NCI-H2227 treated with DMSO at 0.1 percent for 48 hours (cell line): Measurements from ENCODE around the gene CD300E.
"Not testable (repeated sequence)": the region's sequence is repeated elsewhere in the genome, so short reads cannot be mapped to it uniquely, and the experiment has no call there.

Source experiments
- DNase-seq: peaks from one replicate; lab custom pipeline; 2025; lab: John Stamatoyannopoulos, UW

Gene CD300E

GRCh38 chr17:74598346-74599022 is 25.1 kb downstream of the CD300E start:
- no peak for DNase-seq

GRCh38 chr17:74597069-74597790 is 26.3 kb downstream of the CD300E start:
- DNase-seq = no peak

- DNase-seq = no peak
Observed at GRCh38 chr17:74595037-74595750, 28.3 kb downstream of the CD300E start.

GRCh38 chr17:74592087-74592990 is 31.2 kb downstream of the CD300E start, which contains the start of gene CD300LD:
Gene CD300LD, minus strand, starts transcription at chr17:74592283. Its CDS starts 81 bp downstream, at chr17:74592202.
- DNase-seq = no peak

GRCh38 chr17:74591503-74591902 is 32.0 kb downstream of the CD300E start:
- no peak for DNase-seq

GRCh38 chr17:74585711-74586110 is 37.8 kb downstream of the CD300E start:
- no peak for DNase-seq

- no peak for DNase-seq
Observed at GRCh38 chr17:74584292-74585060, 39.1 kb downstream of the CD300E start.

GRCh38 chr17:74582633-74583032 is 40.9 kb downstream of the CD300E start:
- DNase-seq = no peak

- no peak for DNase-seq
Observed at GRCh38 chr17:74579900-74580299, 43.6 kb downstream of the CD300E start.

GRCh38 chr17:74578979-74579378 is 44.6 kb downstream of the CD300E start:
- DNase-seq = no peak

GRCh38 chr17:74574489-74575142 is 48.9 kb downstream of the CD300E start:
- DNase-seq = no peak

- not testable (repeated sequence) for DNase-seq
Observed at GRCh38 chr17:74573635-74574034, 49.9 kb downstream of the CD300E start.

GRCh38 chr17:74573169-74573568 is 50.4 kb downstream of the CD300E start:
- DNase-seq = no peak

- DNase-seq = no peak
Observed at GRCh38 chr17:74571621-74572270, 51.8 kb downstream of the CD300E start.

GRCh38 chr17:74569020-74570003 is 54.2 kb downstream of the CD300E start:
- no peak for DNase-seq

GRCh38 chr17:74568106-74568873 is 55.2 kb downstream of the CD300E start:
- DNase-seq = no peak

GRCh38 chr17:74567397-74567796 is 56.1 kb downstream of the CD300E start, which contains the start of gene CD300H:
Gene CD300H, minus strand, starts transcription at chr17:74567509.
- DNase-seq = no peak
